Osteoblast (primary cell): ENCODE data around the gene PLA2G10. TPM values are rescaled to one million over a fixed set of nuclear protein-coding genes. Genes with fewer than 3 reads are reported as not detected.
A peak's percentile ranks its signal among the peaks of the same experiment; 100 is the strongest.

ENCODE experiments used
- DNase-seq: peaks from one replicate; pipeline ENCODE4 v3.0.0; 2011; ENCODE audit warnings: low spot score, mixed read lengths; ENCODE audit not compliant: insufficient read length; ENCODE audit errors: missing footprints
- H2AFZ ChIP-seq: 2 replicates; pipeline ENCODE4 v1.6.0; 2011; ENCODE audit warnings: mild to moderate bottlenecking, low read length
- H3K27ac ChIP-seq: 2 replicates; pipeline ENCODE4 v1.5.1; 2011; ENCODE audit warnings: mild to moderate bottlenecking, low read depth, low read length, moderate library complexity
- H3K27me3 ChIP-seq: 2 replicates; pipeline ENCODE4 v1.6.0; 2012; ENCODE audit warnings: mild to moderate bottlenecking, control low read depth, inconsistent platforms, low read length, moderate library complexity; ENCODE audit not compliant: insufficient read depth
- H3K36me3 ChIP-seq: 2 replicates; pipeline ENCODE4 v1.5.1; 2011; ENCODE audit warnings: mild to moderate bottlenecking, low read length, control low read depth, moderate library complexity; ENCODE audit not compliant: insufficient read depth
- H3K4me1 ChIP-seq: 2 replicates; pipeline ENCODE4 v1.5.1; 2011; ENCODE audit warnings: mild to moderate bottlenecking, low read length, control low read depth, moderate library complexity; ENCODE audit not compliant: insufficient read depth
- H3K4me2 ChIP-seq: 2 replicates; pipeline ENCODE4 v1.6.0; 2011; ENCODE audit warnings: mild to moderate bottlenecking, low read length; ENCODE audit not compliant: insufficient read depth
- H3K4me3 ChIP-seq: fragments of 200-600 bp; sonication (generic); 3 replicates; pipeline ENCODE4 v1.5.1; 2012; ENCODE audit warnings: mild to moderate bottlenecking, low read length, inconsistent platforms; ENCODE audit not compliant: insufficient read depth
- H3K79me2 ChIP-seq: 2 replicates; pipeline ENCODE4 v1.6.0; 2012; ENCODE audit warnings: mild to moderate bottlenecking, low read length, control low read depth, inconsistent platforms; ENCODE audit not compliant: insufficient read depth
- H3K9me3 ChIP-seq: 2 replicates; pipeline ENCODE4 v1.5.1; 2011; ENCODE audit warnings: low read depth, low read length, control low read depth
- H4K20me1 ChIP-seq: 2 replicates; pipeline ENCODE4 v1.6.0; 2012; ENCODE audit warnings: mild to moderate bottlenecking, low read length, control low read depth; ENCODE audit not compliant: insufficient read depth
- small RNA-seq: library from RNA; depleted of rRNA; stranded (forward); fragments of <200 nt; gene quantifications from one replicate; pipeline ENCODE3, GENCODE V24; 2012
- total RNA-seq: library from RNA; depleted of rRNA; stranded (reverse); fragments of >200 nt; gene quantifications from 2 replicates; pipeline ENCODE4 v1.2.3, GENCODE V29; 2012
- TF ChIP-seq, protein P1 (sequence below): IDR thresholded peaks from 2 replicates; pipeline ENCODE4 v1.5.1; 2011; ENCODE audit warnings: mild to moderate bottlenecking, low read depth, low read length, moderate library complexity; ENCODE audit errors: extremely low read depth

Gene PLA2G10
- total RNA-seq, 1 donor = not detected

DNA sequence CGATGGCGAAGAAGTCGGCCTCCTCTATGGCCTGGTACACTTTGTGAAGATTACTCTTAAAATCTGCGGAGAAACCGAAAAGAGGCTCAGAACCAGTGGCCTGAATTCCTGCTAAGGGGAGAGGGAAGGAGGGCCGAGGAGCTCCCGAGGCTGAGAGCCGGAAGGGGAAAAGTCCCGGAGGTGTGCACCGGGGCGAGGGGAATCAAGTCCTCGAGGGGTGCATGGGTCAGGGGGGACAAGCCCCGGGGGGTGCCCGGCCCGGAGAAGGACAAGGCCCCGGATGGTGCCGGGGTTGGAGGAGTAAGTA lies 64.5 kb downstream of the PLA2G10 start:
- no peaks in the 10 kb centered on the region for H3K27me3 ChIP-seq
- peak; percentile 66 for DNase-seq
- peak overlapping the region; percentile 90 for H3K27ac ChIP-seq
- H3K4me1 ChIP-seq = peaks cover 18% of the 10 kb centered on the region
- H3K4me2 ChIP-seq = peak overlapping the region; percentile 86
- H2AFZ ChIP-seq = peak overlapping the region; percentile 85
- H4K20me1 ChIP-seq = peaks cover 6% of the 10 kb centered on the region
- peaks cover 37% of the 10 kb centered on the region for H3K79me2 ChIP-seq
- H3K9me3 ChIP-seq = no peaks in the 10 kb centered on the region
- H3K36me3 ChIP-seq = peaks cover 27% of the 10 kb centered on the region
- H3K4me3 ChIP-seq = peak overlapping the region; percentile 93
- TF ChIP-seq, protein P1, sequence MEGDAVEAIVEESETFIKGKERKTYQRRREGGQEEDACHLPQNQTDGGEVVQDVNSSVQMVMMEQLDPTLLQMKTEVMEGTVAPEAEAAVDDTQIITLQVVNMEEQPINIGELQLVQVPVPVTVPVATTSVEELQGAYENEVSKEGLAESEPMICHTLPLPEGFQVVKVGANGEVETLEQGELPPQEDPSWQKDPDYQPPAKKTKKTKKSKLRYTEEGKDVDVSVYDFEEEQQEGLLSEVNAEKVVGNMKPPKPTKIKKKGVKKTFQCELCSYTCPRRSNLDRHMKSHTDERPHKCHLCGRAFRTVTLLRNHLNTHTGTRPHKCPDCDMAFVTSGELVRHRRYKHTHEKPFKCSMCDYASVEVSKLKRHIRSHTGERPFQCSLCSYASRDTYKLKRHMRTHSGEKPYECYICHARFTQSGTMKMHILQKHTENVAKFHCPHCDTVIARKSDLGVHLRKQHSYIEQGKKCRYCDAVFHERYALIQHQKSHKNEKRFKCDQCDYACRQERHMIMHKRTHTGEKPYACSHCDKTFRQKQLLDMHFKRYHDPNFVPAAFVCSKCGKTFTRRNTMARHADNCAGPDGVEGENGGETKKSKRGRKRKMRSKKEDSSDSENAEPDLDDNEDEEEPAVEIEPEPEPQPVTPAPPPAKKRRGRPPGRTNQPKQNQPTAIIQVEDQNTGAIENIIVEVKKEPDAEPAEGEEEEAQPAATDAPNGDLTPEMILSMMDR = no peak

DNA sequence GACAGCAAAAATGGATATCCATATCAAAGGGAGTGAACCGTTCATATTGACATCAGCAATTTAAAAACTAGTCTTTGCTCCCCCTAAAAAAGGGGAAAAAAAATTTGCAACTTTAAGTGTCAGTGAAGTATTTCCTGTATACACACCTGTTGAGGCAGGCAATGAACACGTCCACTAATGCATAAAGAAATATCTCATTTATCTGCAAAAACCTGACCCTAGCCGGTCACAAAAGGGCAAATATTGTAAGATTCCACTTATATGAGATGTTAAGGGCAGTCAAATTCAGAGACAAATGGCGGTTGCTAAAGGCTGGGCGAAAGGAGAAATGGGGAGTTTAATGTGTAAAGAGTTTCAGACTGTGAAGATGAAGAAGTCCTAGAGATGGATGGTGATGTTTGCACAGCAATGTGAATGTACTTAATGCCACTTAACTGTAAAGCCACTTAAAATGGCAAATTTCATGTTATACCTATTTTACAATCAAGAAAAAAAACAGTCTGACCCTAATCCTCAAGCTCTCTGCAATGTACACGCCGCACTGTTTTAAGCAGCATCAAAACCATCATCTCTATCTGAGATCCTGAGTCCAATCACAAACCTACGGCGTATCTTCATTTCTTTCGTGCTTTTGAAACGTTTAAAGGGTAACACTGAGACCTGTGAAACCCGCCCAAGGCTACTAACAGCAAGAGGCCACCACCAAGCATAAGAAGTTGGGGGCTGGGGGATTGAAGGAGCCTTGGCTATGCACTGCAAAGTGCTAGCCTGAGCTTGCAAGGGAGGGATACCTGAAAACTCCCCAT lies 65.1 kb downstream of the PLA2G10 start:
- Histone ChIP-seq H3K9me3 (no peaks in the 10 kb centered on the region), H3K36me3 (peaks cover 30% of the 10 kb centered on the region)

DNA sequence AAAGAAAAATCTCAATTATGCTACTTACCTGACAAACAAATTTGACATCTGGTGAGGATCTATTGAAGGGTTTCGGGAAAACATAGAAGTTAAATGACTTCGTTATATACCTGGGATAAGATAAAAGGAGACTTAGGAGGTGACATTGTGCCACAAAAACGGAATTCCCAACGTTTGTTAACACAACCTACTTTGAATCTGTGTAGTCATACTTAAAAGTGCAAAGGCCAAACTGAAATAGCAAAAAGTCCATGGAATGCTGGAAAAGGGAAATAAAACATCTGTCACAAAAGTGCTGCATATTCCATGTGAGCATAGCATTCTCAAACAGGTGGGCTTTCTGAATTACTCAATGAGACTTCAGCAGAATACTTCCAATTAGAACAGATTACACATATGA lies 67.0 kb downstream of the PLA2G10 start:
- no peak overlapping the region for H2AFZ ChIP-seq
- H3K4me1 ChIP-seq = peaks cover 10% of the 10 kb centered on the region
- H3K79me2 ChIP-seq = peaks cover 16% of the 10 kb centered on the region
- no peak for DNase-seq
- H4K20me1 ChIP-seq = no peaks in the 10 kb centered on the region
- peaks cover 36% of the 10 kb centered on the region for H3K36me3 ChIP-seq
- no peaks in the 10 kb centered on the region for H3K27me3 ChIP-seq
- H3K4me3 ChIP-seq = no peak overlapping the region
- no peak overlapping the region for H3K27ac ChIP-seq
- TF ChIP-seq, protein P1 = no peak
- H3K9me3 ChIP-seq = no peaks in the 10 kb centered on the region
- H3K4me2 ChIP-seq = no peak overlapping the region

More for the DNA sequence above, 65.1 kb downstream of the PLA2G10 start:
- peaks cover 12% of the 10 kb centered on the region for H3K4me1 ChIP-seq
- DNase-seq = no peak
- H3K4me3 ChIP-seq = peak overlapping the region; percentile 93
- no peaks in the 10 kb centered on the region for H3K27me3 ChIP-seq
- H2AFZ ChIP-seq = peak overlapping the region; percentile 85
- peaks cover 32% of the 10 kb centered on the region for H3K79me2 ChIP-seq
- H3K27ac ChIP-seq = peak overlapping the region; percentile 90
- peaks cover under 1% of the 10 kb centered on the region for H4K20me1 ChIP-seq
- TF ChIP-seq, protein P1 = no peak
- H3K4me2 ChIP-seq = peak overlapping the region; percentile 86

Small RNA genes within 50 kb of the gene (small RNA-seq; reads per million reads assigned to genes)
- gene RNU7-125P = not detected

Other genes with a start within 250 kb of the PLA2G10 start
- gene PARN, start 64.0 kb downstream of the PLA2G10 start, total RNA-seq = 40.1 and 40.9 TPM in 2 replicates
- 142 and 186 TPM in 2 replicates for gene BFAR, start 61.4 kb downstream of the PLA2G10 start, total RNA-seq
- gene NPIPA3, start 9.1 kb upstream of the PLA2G10 start, total RNA-seq = 0.72 and 0.88 TPM in 2 replicates
- 0.72 TPM in 1 of 2 replicates, not detected in the other for gene NPIPA2, start 48.2 kb upstream of the PLA2G10 start, total RNA-seq
- 74.9 and 81.9 TPM in 2 replicates for gene NOMO1, start 139.4 kb upstream of the PLA2G10 start, total RNA-seq
- gene NPIPA1, start 243.1 kb upstream of the PLA2G10 start, total RNA-seq = 52.1 and 56.9 TPM in 2 replicates